ENCODE results near the gene RNF181. TPM values are rescaled to one million over a fixed set of nuclear protein-coding genes. Genes with fewer than 3 reads are reported as not detected.

The RNF181 gene
- polyA plus RNA-seq, 1 donor (not counting 4 experiments of a cell fraction or from before 2014, with no cell fraction given) = 264 TPM

- dilution Hi-C loops (cut with MboI; ENCODE audit: extremely low pct_ligation_motif_present, low sequenced_read_pairs) = no loop called here
- Histone ChIP-seq H3K4me3 (ENCODE audit: control insufficient read depth in 2 of 3, extremely low read depth in 1 of 3, insufficient read depth in 2 of 3, low read depth in 1 of 3, low read length in 3 of 3) (no peak overlapping the region), H3K9me1 (ENCODE audit: control insufficient read depth, extremely low read depth, insufficient read depth, low read length) (no peaks in the 10 kb centered on the region), H3K79me2 (ENCODE audit: control insufficient read depth, insufficient read depth, low read length) (peaks cover 20% of the 10 kb centered on the region), H3K27me3 (ENCODE audit: control insufficient read depth, extremely low read depth, insufficient read depth, low read length) (no peaks in the 10 kb centered on the region), H4K20me1 (ENCODE audit: control insufficient read depth, extremely low read depth, insufficient read depth, low read length) (no peaks in the 10 kb centered on the region), H3K4me2 (ENCODE audit: control insufficient read depth, extremely low read depth, insufficient read depth, low read depth, low read length) (no peak overlapping the region), H3K27ac (ENCODE audit: control insufficient read depth, insufficient read depth, low read length) (no peak overlapping the region), H3K9me3 (ENCODE audit: control insufficient read depth, low read depth, low read length) (no peaks in the 10 kb centered on the region), H2AFZ (ENCODE audit: control insufficient read depth, low read length) (no peak overlapping the region), H3K36me3 (ENCODE audit: control insufficient read depth in 2 of 2, extremely low read depth in 1 of 2, insufficient read depth in 2 of 2, low read length in 2 of 2) (peaks cover 5 to 11% of the 10 kb centered on the region in 2 experiments), H3K9ac (ENCODE audit: control insufficient read depth, extremely low read depth, insufficient read depth, low read length) (no peak overlapping the region), H3K4me1 (ENCODE audit: control insufficient read depth, extremely low read depth, insufficient read depth, low read length) (peaks cover 23% of the 10 kb centered on the region)
- FAIRE-seq (no peak), DNase-seq (ENCODE audit: low read depth, low spot score) (no peak)
- TF ChIP-seq, protein P1, sequence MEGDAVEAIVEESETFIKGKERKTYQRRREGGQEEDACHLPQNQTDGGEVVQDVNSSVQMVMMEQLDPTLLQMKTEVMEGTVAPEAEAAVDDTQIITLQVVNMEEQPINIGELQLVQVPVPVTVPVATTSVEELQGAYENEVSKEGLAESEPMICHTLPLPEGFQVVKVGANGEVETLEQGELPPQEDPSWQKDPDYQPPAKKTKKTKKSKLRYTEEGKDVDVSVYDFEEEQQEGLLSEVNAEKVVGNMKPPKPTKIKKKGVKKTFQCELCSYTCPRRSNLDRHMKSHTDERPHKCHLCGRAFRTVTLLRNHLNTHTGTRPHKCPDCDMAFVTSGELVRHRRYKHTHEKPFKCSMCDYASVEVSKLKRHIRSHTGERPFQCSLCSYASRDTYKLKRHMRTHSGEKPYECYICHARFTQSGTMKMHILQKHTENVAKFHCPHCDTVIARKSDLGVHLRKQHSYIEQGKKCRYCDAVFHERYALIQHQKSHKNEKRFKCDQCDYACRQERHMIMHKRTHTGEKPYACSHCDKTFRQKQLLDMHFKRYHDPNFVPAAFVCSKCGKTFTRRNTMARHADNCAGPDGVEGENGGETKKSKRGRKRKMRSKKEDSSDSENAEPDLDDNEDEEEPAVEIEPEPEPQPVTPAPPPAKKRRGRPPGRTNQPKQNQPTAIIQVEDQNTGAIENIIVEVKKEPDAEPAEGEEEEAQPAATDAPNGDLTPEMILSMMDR (optimal IDR thresholded peaks at IDR 0.05 in 1 of 3, IDR thresholded peaks at IDR 0.05 in 1 of 3, conservative IDR thresholded peaks at IDR 0.05 in 1 of 3; ENCODE audit: extremely low read depth in 1 of 3, insufficient read depth in 2 of 3, low read length in 3 of 3) = no peak
- no peak for TF ChIP-seq EZH2 (IDR thresholded peaks at IDR 0.05; ENCODE audit: low read length)
Measured at GRCh38 chr2:85575739-85576138, 19.8 kb upstream of the RNF181 start.

DNA sequence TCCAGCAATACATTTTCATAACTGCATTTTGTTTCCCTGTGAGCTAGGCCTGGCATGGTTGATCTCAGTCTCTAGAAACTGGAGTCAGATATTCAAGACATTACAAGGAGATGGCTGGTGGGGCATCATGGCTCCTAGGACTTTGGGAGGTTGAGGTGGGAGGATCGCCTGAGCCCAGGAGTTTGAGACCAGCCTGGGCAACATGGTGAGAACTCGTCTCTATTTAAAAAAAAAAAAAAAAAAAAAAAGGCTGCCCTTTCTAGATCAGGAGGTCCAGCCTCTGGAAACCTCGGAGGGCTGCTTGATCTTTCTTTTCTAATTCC, 18.5 kb upstream of the RNF181 start:
- Histone ChIP-seq H3K9me3 (ENCODE audit: control insufficient read depth, low read depth, low read length) (no peaks in the 10 kb centered on the region), H3K36me3 (ENCODE audit: control insufficient read depth in 2 of 2, extremely low read depth in 1 of 2, insufficient read depth in 2 of 2, low read length in 2 of 2) (peaks cover 11 to 20% of the 10 kb centered on the region in 2 experiments), H2AFZ (ENCODE audit: control insufficient read depth, low read length) (peak overlapping the region; percentile 17), H3K27ac (ENCODE audit: control insufficient read depth, insufficient read depth, low read length) (peak overlapping the region; percentile 64), H4K20me1 (ENCODE audit: control insufficient read depth, extremely low read depth, insufficient read depth, low read length) (no peaks in the 10 kb centered on the region), H3K9me1 (ENCODE audit: control insufficient read depth, extremely low read depth, insufficient read depth, low read length) (no peaks in the 10 kb centered on the region), H3K4me3 (ENCODE audit: control insufficient read depth in 2 of 3, extremely low read depth in 1 of 3, insufficient read depth in 2 of 3, low read depth in 1 of 3, low read length in 3 of 3) (peak overlapping the region in 2 of 3 experiments; percentile 94), H3K4me2 (ENCODE audit: control insufficient read depth, extremely low read depth, insufficient read depth, low read depth, low read length) (peak overlapping the region; percentile 99), H3K9ac (ENCODE audit: control insufficient read depth, extremely low read depth, insufficient read depth, low read length) (peak overlapping the region; percentile 74), H3K4me1 (ENCODE audit: control insufficient read depth, extremely low read depth, insufficient read depth, low read length) (peaks cover 23% of the 10 kb centered on the region), H3K27me3 (ENCODE audit: control insufficient read depth, extremely low read depth, insufficient read depth, low read length) (no peaks in the 10 kb centered on the region), H3K79me2 (ENCODE audit: control insufficient read depth, insufficient read depth, low read length) (peaks cover 20% of the 10 kb centered on the region)
- FAIRE-seq (no peak), DNase-seq (ENCODE audit: low read depth, low spot score) (no peak)
- dilution Hi-C loops (cut with MboI; ENCODE audit: extremely low pct_ligation_motif_present, low sequenced_read_pairs) = no loop called here
- no peak for TF ChIP-seq EZH2 (IDR thresholded peaks at IDR 0.05; ENCODE audit: low read length)
- TF ChIP-seq, protein P1 (optimal IDR thresholded peaks at IDR 0.05 in 1 of 3, IDR thresholded peaks at IDR 0.05 in 1 of 3, conservative IDR thresholded peaks at IDR 0.05 in 1 of 3; ENCODE audit: extremely low read depth in 1 of 3, insufficient read depth in 2 of 3, low read length in 3 of 3) = no peak
